ENCODE data around the gene TUBA4A. TPM values are rescaled to one million over a fixed set of nuclear protein-coding genes. Genes with fewer than 3 reads are reported as not detected.

TUBA4A gene
- total RNA-seq, 1 donor = 11.9 TPM

GRCh38 chr2:219270055-219270372 lies 16.3 kb upstream of the TUBA4A start:
- H3K36me3 ChIP-seq (ENCODE audit: insufficient read depth, low read length) = no peaks in the 10 kb centered on the region
- no peak overlapping the region for H3K27ac ChIP-seq (ENCODE audit: low read depth, low read length)
- TF ChIP-seq CTCF (IDR thresholded peaks at IDR 0.05; ENCODE audit: extremely low read depth, low read depth, low read length) = no peak
- H2AFZ ChIP-seq (ENCODE audit: low read length) = no peak overlapping the region
- H4K20me1 ChIP-seq (ENCODE audit: insufficient read depth, low read length) = no peaks in the 10 kb centered on the region
- peaks cover 16% of the 10 kb centered on the region for H3K4me1 ChIP-seq (ENCODE audit: insufficient read depth, low read length)
- H3K79me2 ChIP-seq (ENCODE audit: insufficient read depth, low read length) = no peaks in the 10 kb centered on the region
- no peak overlapping the region for H3K4me3 ChIP-seq (ENCODE audit: insufficient read depth, low read length)
- no peak for DNase-seq (ENCODE audit: insufficient read length, low spot score, missing footprints)
- H3K27me3 ChIP-seq (ENCODE audit: insufficient read depth, low read length) = no peaks in the 10 kb centered on the region
- H3K4me2 ChIP-seq (ENCODE audit: insufficient read depth, low read length) = no peak overlapping the region
- no peaks in the 10 kb centered on the region for H3K9me3 ChIP-seq (ENCODE audit: low read depth, low read length)

GRCh38 chr2:219269362-219270054 lies 15.8 kb upstream of the TUBA4A start:
- Histone ChIP-seq H3K27ac (ENCODE audit: low read depth, low read length) (no peak overlapping the region), H3K36me3 (ENCODE audit: insufficient read depth, low read length) (no peaks in the 10 kb centered on the region), H3K4me2 (ENCODE audit: insufficient read depth, low read length) (no peak overlapping the region), H3K79me2 (ENCODE audit: insufficient read depth, low read length) (no peaks in the 10 kb centered on the region), H3K27me3 (ENCODE audit: insufficient read depth, low read length) (no peaks in the 10 kb centered on the region), H4K20me1 (ENCODE audit: insufficient read depth, low read length) (no peaks in the 10 kb centered on the region), H2AFZ (ENCODE audit: low read length) (no peak overlapping the region), H3K4me1 (ENCODE audit: insufficient read depth, low read length) (peaks cover 11% of the 10 kb centered on the region), H3K4me3 (ENCODE audit: insufficient read depth, low read length) (no peak overlapping the region), H3K9me3 (ENCODE audit: low read depth, low read length) (no peaks in the 10 kb centered on the region)
- TF ChIP-seq CTCF (IDR thresholded peaks at IDR 0.05; ENCODE audit: extremely low read depth, low read depth, low read length) = no peak
- DNase-seq (ENCODE audit: insufficient read length, low spot score, missing footprints) = no peak

DNA sequence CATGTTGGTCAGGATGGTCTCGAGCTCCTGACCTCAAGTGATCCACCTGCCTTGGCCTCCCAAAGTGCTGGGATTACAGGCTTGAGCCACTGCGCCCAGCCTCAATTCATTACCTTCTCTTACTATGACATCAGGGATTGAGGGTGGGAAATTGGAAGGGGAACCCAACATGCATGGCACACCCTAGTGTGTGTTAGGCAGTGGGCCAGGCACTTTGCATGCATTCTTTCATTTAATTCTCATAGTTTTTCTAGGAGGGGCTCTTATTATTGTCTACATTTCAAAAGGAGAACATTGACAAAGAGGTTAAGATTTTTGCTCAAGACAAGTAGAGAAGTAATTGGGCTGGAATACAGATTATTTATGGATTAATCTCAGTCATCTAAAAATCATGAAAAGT lies 14.6 kb upstream of the TUBA4A start:
- no peaks in the 10 kb centered on the region for H3K79me2 ChIP-seq (ENCODE audit: insufficient read depth, low read length)
- no peaks in the 10 kb centered on the region for H3K9me3 ChIP-seq (ENCODE audit: low read depth, low read length)
- TF ChIP-seq CTCF (IDR thresholded peaks at IDR 0.05; ENCODE audit: extremely low read depth, low read depth, low read length) = no peak
- no peaks in the 10 kb centered on the region for H3K27me3 ChIP-seq (ENCODE audit: insufficient read depth, low read length)
- H3K4me2 ChIP-seq (ENCODE audit: insufficient read depth, low read length) = no peak overlapping the region
- no peak overlapping the region for H3K27ac ChIP-seq (ENCODE audit: low read depth, low read length)
- H2AFZ ChIP-seq (ENCODE audit: low read length) = no peak overlapping the region
- H3K4me1 ChIP-seq (ENCODE audit: insufficient read depth, low read length) = no peaks in the 10 kb centered on the region
- H3K4me3 ChIP-seq (ENCODE audit: insufficient read depth, low read length) = no peak overlapping the region
- no peaks in the 10 kb centered on the region for H3K36me3 ChIP-seq (ENCODE audit: insufficient read depth, low read length)
- H4K20me1 ChIP-seq (ENCODE audit: insufficient read depth, low read length) = no peaks in the 10 kb centered on the region
- no peak for DNase-seq (ENCODE audit: insufficient read length, low spot score, missing footprints)

DNA sequence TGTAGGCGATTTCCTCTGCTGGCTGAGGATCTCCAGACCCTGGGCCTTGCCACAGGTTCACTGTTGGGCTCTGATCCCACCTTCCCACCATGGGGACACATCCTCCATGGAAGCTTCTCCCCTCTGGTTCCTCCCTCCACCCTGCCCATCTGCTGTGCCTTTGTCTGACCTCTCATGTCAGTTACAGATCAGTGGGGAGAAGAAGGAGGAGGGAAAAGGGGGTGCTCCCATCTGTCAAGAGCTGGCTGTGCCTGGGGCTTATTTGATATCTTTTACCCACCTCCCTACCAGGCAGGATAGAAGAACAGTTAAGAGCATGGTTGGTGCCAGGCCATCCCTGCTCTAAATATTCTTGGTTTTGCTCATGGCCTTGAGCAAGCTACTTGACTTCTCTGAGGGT lies 13.2 kb upstream of the TUBA4A start:
- H3K4me3 ChIP-seq (ENCODE audit: insufficient read depth, low read length) = no peak overlapping the region
- no peaks in the 10 kb centered on the region for H3K9me3 ChIP-seq (ENCODE audit: low read depth, low read length)
- H3K27ac ChIP-seq (ENCODE audit: low read depth, low read length) = no peak overlapping the region
- H3K27me3 ChIP-seq (ENCODE audit: insufficient read depth, low read length) = no peaks in the 10 kb centered on the region
- no peaks in the 10 kb centered on the region for H4K20me1 ChIP-seq (ENCODE audit: insufficient read depth, low read length)
- H2AFZ ChIP-seq (ENCODE audit: low read length) = no peak overlapping the region
- H3K4me1 ChIP-seq (ENCODE audit: insufficient read depth, low read length) = no peaks in the 10 kb centered on the region
- no peaks in the 10 kb centered on the region for H3K79me2 ChIP-seq (ENCODE audit: insufficient read depth, low read length)
- no peak for DNase-seq (ENCODE audit: insufficient read length, low spot score, missing footprints)
- no peak for TF ChIP-seq CTCF (IDR thresholded peaks at IDR 0.05; ENCODE audit: extremely low read depth, low read depth, low read length)
- no peak overlapping the region for H3K4me2 ChIP-seq (ENCODE audit: insufficient read depth, low read length)
- no peaks in the 10 kb centered on the region for H3K36me3 ChIP-seq (ENCODE audit: insufficient read depth, low read length)

Data from osteoblast (primary cell).